ENCODE results near the gene NOTO.

The NOTO gene

DNA sequence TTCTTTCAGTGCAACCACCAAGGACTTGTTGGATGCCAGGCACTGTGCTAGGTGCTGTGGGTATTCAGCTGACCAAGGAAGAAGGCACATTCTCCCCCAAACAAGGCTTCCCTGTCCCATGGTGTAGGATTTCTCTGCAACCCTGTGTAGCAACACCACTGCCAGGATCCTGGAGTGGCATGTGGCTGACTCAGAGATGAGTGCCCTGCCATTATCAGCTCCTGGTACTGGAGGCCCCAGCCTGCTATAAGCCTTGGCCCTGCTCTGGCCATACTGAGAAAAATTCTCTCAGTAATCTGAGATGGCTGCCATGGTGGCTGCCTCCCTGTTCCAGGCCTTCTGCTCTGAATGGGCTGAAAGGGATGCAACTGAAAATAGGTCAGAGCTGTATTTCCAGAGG lies 15.9 kb downstream of the NOTO start:
- Histone ChIP-seq H3K27ac (ENCODE audit: extremely low read depth, low read depth, low read length) (no peak overlapping the region), H3K9me3 (ENCODE audit: control insufficient read depth, insufficient read depth, low read depth, low read length) (no peaks in the 10 kb centered on the region), H3K4me3 (ENCODE audit: low read depth, low read length) (no peak overlapping the region), H3K4me1 (ENCODE audit: control insufficient read depth, insufficient read depth, low read length) (no peaks in the 10 kb centered on the region), H3K36me3 (ENCODE audit: control insufficient read depth in 2 of 2, insufficient read depth in 1 of 2, low read length in 2 of 2) (peaks cover 0 to 42% of the 10 kb centered on the region in 2 experiments; a peak in 1 of 3 replicates)
- CTCF ChIA-PET: interaction anchor here (0.6 to 1.2 kb wide), 3 partner anchors 41 to 717 kb away, joined by 3 to 5 read pairs (median 5); no protein-coding TSS in a partner anchor
- TF ChIP-seq ZNF174 (tag by site-specific recombination; IDR thresholded peaks at IDR 0.05): no peak
- TF ChIP-seq ZNF571 (tag by site-specific recombination; IDR thresholded peaks at IDR 0.05): no peak
- TF ChIP-seq ZNF157 (tag by site-specific recombination; IDR thresholded peaks at IDR 0.05): no peak
- no peak for TF ChIP-seq ZBTB17 (tag by site-specific recombination; IDR thresholded peaks at IDR 0.05)
- POLR2A ChIA-PET: interaction anchor here (2.6 kb wide), 1 partner anchor 15 kb away, joined by 20 read pairs; the partner anchor contains the start of genes CCT7 and PRADC1

DNA sequence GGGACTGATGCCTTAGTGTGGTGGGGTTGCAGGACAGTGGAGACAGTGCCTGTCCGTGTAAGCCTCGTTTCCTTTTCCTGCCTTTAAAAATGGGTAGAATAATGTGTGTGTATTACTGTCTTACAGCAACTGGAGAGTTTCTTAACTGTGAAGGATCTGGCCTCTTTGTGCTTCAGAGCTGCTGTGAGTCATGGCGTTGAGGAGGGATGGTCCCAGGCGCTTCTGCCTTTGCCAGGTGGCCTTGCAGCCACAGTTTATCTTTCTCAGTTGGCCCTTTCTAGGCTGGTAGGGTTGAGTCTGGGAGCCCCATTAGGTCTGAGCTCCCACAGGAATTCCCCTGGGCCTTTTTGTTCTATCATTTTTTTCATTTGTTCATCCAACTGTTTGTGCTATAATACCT lies 21.4 kb downstream of the NOTO start:
- no peaks in the 10 kb centered on the region for H3K4me1 ChIP-seq (ENCODE audit: control insufficient read depth, insufficient read depth, low read length)
- H3K36me3 ChIP-seq (ENCODE audit: control insufficient read depth in 2 of 2, insufficient read depth in 1 of 2, low read length in 2 of 2): peaks cover 0 to 94% of the 10 kb centered on the region in 2 experiments; a peak in 1 of 3 replicates
- no peak overlapping the region for H3K27ac ChIP-seq (ENCODE audit: extremely low read depth, low read depth, low read length)
- no peaks in the 10 kb centered on the region for H3K9me3 ChIP-seq (ENCODE audit: control insufficient read depth, insufficient read depth, low read depth, low read length)
- ChIA-PET POLR2A (interaction anchor here (1.8 kb wide), 1 partner anchor 10 kb away, joined by 13 read pairs; the partner anchor contains the start of genes CCT7 and PRADC1), CTCF (interaction anchor here (1.1 kb wide), 1 partner anchor 12 kb away, joined by 4 read pairs; no protein-coding TSS in a partner anchor)
- TF ChIP-seq ZNF426 (tag by site-specific recombination; IDR thresholded peaks at IDR 0.05) (no peak), ZSCAN16 (tag by site-specific recombination; IDR thresholded peaks at IDR 0.05) (no peak), ZBTB7A (tag by site-specific recombination; IDR thresholded peaks at IDR 0.05; ENCODE audit: low read depth) (no peak)
- TF ChIP-seq, protein P1, sequence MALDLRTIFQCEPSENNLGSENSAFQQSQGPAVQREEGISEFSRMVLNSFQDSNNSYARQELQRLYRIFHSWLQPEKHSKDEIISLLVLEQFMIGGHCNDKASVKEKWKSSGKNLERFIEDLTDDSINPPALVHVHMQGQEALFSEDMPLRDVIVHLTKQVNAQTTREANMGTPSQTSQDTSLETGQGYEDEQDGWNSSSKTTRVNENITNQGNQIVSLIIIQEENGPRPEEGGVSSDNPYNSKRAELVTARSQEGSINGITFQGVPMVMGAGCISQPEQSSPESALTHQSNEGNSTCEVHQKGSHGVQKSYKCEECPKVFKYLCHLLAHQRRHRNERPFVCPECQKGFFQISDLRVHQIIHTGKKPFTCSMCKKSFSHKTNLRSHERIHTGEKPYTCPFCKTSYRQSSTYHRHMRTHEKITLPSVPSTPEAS (tag by site-specific recombination; IDR thresholded peaks at IDR 0.05): no peak
- H3K4me3 ChIP-seq (ENCODE audit: low read depth, low read length): no peak overlapping the region

DNA sequence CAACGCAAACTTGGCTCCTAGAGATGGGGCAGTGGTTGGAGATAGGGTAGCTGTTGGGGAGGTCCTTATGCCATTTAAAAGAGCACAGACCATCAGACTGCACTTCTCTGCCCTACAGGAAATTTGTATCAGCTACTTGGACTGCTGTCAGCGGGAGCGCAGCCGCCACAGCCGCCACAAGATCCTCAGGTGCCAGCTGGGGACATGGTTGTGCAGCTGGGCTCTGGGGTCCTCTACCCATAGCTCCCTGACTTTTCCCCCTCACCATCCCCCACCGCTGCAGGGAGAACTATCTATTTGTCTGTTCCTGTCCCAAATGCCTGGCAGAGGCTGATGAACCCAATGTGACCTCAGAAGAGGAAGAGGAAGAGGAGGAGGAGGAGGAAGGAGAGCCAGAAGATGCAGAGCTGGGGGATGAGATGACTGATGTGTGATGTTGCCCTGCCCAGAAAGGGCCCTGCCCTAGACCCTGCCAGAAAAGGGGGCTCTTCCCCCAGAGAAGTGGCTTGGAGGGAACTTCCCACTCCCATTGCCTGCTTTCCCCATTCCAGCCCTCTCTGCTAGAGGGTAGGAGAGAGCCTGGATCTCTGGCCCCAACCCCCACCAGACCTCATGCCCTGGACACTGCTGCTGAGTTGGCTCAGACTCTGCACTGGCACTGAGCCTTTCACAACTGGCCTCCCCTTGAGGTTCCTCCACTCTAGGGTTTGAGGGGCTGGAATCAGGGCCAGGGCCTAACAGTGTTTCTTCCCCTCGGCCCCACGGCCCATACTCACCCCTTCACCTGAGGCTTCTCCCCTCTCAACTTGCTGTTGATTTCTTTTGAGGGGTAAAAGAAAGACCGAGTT lies 23.4 kb downstream of the NOTO start:
- Histone ChIP-seq H3K4me3 (ENCODE audit: low read depth, low read length) (no peak overlapping the region), H3K9me3 (ENCODE audit: control insufficient read depth, insufficient read depth, low read depth, low read length) (no peaks in the 10 kb centered on the region), H3K27ac (ENCODE audit: extremely low read depth, low read depth, low read length) (no peak overlapping the region), H3K36me3 (ENCODE audit: control insufficient read depth in 2 of 2, insufficient read depth in 1 of 2, low read length in 2 of 2) (peaks cover 0 to 86% of the 10 kb centered on the region in 2 experiments; a peak in 1 of 3 replicates), H3K4me1 (ENCODE audit: control insufficient read depth, insufficient read depth, low read length) (no peaks in the 10 kb centered on the region)
- POLR2A ChIA-PET: interaction anchor here (1.8 kb wide), 1 partner anchor 8 kb away, joined by 13 read pairs; the partner anchor contains the start of genes CCT7 and PRADC1
- CTCF ChIA-PET: interaction anchor here (1.0 kb wide), 1 partner anchor 46 kb away, joined by 3 read pairs; no protein-coding TSS in a partner anchor
- no peak for TF ChIP-seq PRDM4 (tag by site-specific recombination; IDR thresholded peaks at IDR 0.05)
- TF ChIP-seq ZNF311 (tag by site-specific recombination; IDR thresholded peaks at IDR 0.05; ENCODE audit: borderline replicate concordance): no peak
- TF ChIP-seq, protein P2, sequence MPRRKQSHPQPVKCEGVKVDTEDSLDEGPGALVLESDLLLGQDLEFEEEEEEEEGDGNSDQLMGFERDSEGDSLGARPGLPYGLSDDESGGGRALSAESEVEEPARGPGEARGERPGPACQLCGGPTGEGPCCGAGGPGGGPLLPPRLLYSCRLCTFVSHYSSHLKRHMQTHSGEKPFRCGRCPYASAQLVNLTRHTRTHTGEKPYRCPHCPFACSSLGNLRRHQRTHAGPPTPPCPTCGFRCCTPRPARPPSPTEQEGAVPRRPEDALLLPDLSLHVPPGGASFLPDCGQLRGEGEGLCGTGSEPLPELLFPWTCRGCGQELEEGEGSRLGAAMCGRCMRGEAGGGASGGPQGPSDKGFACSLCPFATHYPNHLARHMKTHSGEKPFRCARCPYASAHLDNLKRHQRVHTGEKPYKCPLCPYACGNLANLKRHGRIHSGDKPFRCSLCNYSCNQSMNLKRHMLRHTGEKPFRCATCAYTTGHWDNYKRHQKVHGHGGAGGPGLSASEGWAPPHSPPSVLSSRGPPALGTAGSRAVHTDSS (tag by site-specific recombination; IDR thresholded peaks at IDR 0.05): peak; percentile 68

All from HEK293 (cell line).